Kidney tubule cell (primary cell): ENCODE results near the gene WNT7A.

Experiments used
- DNase-seq: peaks from one replicate; pipeline ENCODE4 v3.0.0-alpha.2; 2018; ENCODE audit warnings: low spot score

The WNT7A gene

GRCh38 chr3:13884851-13885703 lies 5.2 kb upstream of the WNT7A start:
- DNase-seq: peak; percentile 73

- DNase-seq: no peak
Observed at GRCh38 chr3:13883681-13884080, 3.8 kb upstream of the WNT7A start.

- DNase-seq: no peak
Observed at GRCh38 chr3:13882876-13883275, 3.0 kb upstream of the WNT7A start.

GRCh38 chr3:13881536-13882410 lies 1.9 kb upstream of the WNT7A start:
- DNase-seq: no peak

GRCh38 chr3:13880811-13881156 lies 913 bp upstream of the WNT7A start:
- no peak for DNase-seq

GRCh38 chr3:13879102-13879945 lies 547 bp downstream of the WNT7A start:
- DNase-seq: peak; percentile 46

GRCh38 chr3:13878281-13879101 lies 1.4 kb downstream of the WNT7A start:
- DNase-seq: peak; percentile 62

- DNase-seq: no peak
Observed at GRCh38 chr3:13877911-13878280, 2.0 kb downstream of the WNT7A start.

GRCh38 chr3:13876451-13877100 lies 3.3 kb downstream of the WNT7A start:
- DNase-seq: no peak

GRCh38 chr3:13874891-13875290 lies 5.0 kb downstream of the WNT7A start:
- DNase-seq: no peak

GRCh38 chr3:13873818-13874217 lies 6.1 kb downstream of the WNT7A start:
- no peak for DNase-seq

GRCh38 chr3:13872451-13872850 lies 7.4 kb downstream of the WNT7A start:
- DNase-seq: no peak

- DNase-seq: no peak
Observed at GRCh38 chr3:13871791-13872190, 8.1 kb downstream of the WNT7A start.

- DNase-seq: no peak
Observed at GRCh38 chr3:13870902-13871301, 9.0 kb downstream of the WNT7A start.

GRCh38 chr3:13869761-13870343 lies 10.0 kb downstream of the WNT7A start:
- no peak for DNase-seq

- DNase-seq: no peak
Observed at GRCh38 chr3:13868844-13869724, 10.8 kb downstream of the WNT7A start.

GRCh38 chr3:13867732-13868131 lies 12.1 kb downstream of the WNT7A start:
- DNase-seq: no peak

GRCh38 chr3:13866041-13866965 lies 13.6 kb downstream of the WNT7A start:
- peak; percentile 63 for DNase-seq
